ENCODE measurements around the gene TENT5A. TPM values are rescaled to one million over a fixed set of nuclear protein-coding genes. Genes with fewer than 3 reads are reported as not detected.
A peak's percentile ranks its signal among the peaks of the same experiment; 100 is the strongest.

The TENT5A gene
- total RNA-seq, 6 experiments from 2014 or later: 7.7 to 16.9 (median 9.1) TPM

DNA sequence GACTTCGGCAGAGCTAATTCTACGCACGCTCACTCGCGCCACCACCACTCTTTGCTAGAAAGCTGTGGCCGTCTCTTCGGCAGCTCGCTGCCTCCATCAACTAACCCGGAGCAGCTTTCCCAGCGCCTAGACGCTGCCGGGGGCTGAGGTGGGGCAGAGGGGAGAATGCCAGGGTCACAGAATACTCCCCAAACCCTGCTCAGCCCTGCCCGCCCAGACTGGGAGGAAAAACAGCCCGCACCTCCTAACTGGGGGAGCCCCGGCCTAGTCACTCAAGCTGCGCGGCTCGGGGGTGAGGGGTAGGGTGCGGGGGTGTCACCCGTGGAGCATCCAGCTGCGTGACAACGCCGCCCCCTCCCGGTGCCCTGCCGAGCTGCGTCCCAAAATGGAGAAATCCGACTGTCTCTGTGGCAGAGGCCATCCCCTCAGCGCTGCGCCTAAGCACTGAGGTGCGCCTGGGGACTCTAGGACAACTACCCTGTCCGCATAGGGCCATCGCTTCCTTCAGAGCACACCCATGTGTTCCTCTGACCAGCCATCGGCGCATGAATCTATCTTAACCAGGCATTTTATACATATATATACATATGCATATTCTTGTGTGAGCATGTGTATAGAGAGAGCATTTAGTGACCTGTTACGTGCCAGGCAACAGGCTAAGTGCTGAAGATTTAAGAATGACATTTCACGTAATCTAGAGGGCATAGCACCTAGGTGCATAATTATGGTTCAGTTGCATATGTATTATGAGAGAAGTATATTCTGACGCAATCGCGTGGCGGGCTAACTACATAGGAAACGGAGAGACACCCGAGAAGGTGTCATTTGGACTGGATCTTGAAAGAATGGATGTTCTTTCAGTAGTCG lies 1.5 kb upstream of the TENT5A start:
- H3K4me1 ChIP-seq: peaks cover 0 to 10% (median 0%) of the 10 kb centered on the region in 4 donors
- peak overlapping the region; percentile 97 to 100 (median 99) for H3K27ac ChIP-seq
- intact Hi-C loops (cut with DNase I): no loop called here
- no peak for TF ChIP-seq POLR2A (IDR thresholded peaks at IDR 0.05)
- TF ChIP-seq, protein P1, sequence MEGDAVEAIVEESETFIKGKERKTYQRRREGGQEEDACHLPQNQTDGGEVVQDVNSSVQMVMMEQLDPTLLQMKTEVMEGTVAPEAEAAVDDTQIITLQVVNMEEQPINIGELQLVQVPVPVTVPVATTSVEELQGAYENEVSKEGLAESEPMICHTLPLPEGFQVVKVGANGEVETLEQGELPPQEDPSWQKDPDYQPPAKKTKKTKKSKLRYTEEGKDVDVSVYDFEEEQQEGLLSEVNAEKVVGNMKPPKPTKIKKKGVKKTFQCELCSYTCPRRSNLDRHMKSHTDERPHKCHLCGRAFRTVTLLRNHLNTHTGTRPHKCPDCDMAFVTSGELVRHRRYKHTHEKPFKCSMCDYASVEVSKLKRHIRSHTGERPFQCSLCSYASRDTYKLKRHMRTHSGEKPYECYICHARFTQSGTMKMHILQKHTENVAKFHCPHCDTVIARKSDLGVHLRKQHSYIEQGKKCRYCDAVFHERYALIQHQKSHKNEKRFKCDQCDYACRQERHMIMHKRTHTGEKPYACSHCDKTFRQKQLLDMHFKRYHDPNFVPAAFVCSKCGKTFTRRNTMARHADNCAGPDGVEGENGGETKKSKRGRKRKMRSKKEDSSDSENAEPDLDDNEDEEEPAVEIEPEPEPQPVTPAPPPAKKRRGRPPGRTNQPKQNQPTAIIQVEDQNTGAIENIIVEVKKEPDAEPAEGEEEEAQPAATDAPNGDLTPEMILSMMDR (IDR thresholded peaks at IDR 0.05): peak; percentile 67 to 86 (median 76)
- 29% methylated on average over 22 of the region's 43 CpGs for WGBS (ENCODE audit: insufficient coverage, low coverage, low lambda C conversion rate, missing lambda C conversion rate)
- ATAC-seq (peak; percentile 54 to 72 (median 64)), DNase-seq (peak; percentile 89 to 91 (median 89))
- H3K9me3 ChIP-seq: no peaks in the 10 kb centered on the region
- H3K36me3 ChIP-seq: no peaks in the 10 kb centered on the region
- no peaks in the 10 kb centered on the region for H3K27me3 ChIP-seq
- peak overlapping the region; percentile 72 to 79 (median 76) for H3K4me3 ChIP-seq

DNA sequence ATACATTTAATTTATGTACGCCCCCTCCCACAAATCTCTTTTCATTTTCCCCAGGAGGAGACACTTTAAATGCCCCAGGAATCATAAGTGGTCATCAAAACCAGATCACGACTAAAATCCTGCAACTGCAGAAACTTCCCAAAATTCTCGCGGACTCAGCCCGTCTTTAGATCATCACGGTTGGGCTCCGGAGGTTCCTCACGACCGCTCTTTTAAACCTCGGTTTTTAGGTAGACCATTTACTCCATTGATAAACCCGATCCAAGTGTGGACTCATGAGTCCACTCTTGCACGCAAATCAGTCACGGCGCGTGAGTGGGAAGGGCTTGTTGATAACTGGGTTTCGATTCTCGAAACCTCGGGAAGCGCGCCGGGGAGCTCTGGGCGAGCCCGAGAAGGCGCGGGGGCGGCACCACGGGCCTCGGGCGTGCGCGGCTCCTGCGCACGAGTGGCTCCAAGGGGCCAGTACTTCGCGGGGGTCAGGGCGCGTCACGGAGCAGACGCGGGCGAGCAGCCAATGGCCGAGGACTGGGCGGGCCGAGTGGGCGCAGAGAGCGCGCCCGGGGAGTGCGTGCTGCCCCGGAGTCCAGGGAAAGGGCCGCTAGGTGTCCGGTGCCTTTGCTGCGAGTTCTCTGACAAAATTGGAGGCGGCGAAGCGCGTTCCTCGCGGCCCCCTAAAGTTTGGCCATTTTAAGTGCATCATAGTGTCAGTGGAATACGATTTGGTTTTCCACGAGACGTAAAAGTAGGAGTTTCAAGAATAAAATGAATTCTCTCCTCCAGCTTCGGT lies 635 bp upstream of the TENT5A start:
- ATAC-seq (peak; percentile 69 to 85 (median 78)), DNase-seq (peak; percentile 95 to 97 (median 97))
- Histone ChIP-seq H3K9me3 (no peaks in the 10 kb centered on the region), H3K36me3 (no peaks in the 10 kb centered on the region), H3K4me3 (peak overlapping the region; percentile 72 to 79 (median 76)), H3K27me3 (no peaks in the 10 kb centered on the region), H3K4me1 (peaks cover 0 to 10% (median 3%) of the 10 kb centered on the region in 4 donors), H3K27ac (peak overlapping the region; percentile 97 to 100 (median 99))
- intact Hi-C loops (cut with DNase I): no loop called here
- TF ChIP-seq POLR2A (IDR thresholded peaks at IDR 0.05): peak; percentile 96
- TF ChIP-seq, protein P1 (IDR thresholded peaks at IDR 0.05): peak in 1 of 4 donors; percentile 30
- 0% methylated on average over 23 of the region's 63 CpGs for WGBS (ENCODE audit: insufficient coverage, low coverage, low lambda C conversion rate, missing lambda C conversion rate)

DNA sequence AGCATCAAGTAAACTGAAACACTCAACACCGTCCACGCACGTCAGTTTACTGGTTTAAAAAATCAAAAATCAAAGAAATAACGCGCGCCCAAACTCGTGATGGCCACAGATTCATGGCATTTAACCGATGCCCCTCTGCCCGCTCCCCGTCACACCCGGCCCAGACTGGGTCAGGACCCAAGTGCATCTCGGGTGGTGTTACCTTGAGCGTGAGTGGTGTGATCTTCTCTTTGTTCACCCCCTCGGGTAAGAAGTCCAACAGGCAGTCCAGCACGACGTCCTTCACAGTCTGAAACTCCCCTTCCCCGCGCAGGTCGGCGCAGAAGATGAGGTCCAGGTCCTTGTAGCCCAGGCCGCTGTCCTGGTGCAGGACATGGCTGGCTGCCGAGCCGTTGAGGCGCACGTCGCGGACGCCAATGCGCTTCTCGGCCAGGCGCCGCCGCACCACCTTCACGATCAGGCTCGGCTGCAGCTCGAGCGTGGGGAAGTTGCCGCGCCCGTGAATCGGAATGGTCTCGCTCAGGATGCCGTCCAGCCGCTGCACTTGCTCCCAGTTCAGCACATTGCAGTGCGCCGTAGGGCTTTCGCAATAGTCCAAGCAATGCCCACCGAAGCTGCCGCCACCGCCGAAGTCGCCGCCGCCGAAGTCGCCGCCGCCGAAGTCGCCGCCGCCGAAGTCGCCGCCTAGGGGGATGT lies 945 bp downstream of the TENT5A start:
- no peaks in the 10 kb centered on the region for H3K27me3 ChIP-seq
- intact Hi-C loops (cut with DNase I): no loop called here
- DNase-seq: peak; percentile 70 to 80 (median 78)
- peak; percentile 50 for TF ChIP-seq POLR2A (IDR thresholded peaks at IDR 0.05)
- TF ChIP-seq, protein P1 (IDR thresholded peaks at IDR 0.05): no peak
- ATAC-seq: peak; percentile 3 to 42 (median 16)
- H3K4me1 ChIP-seq: peaks cover 0 to 19% (median 5%) of the 10 kb centered on the region in 4 donors
- H3K27ac ChIP-seq: peak overlapping the region; percentile 97 to 100 (median 99)
- no peaks in the 10 kb centered on the region for H3K9me3 ChIP-seq
- peak overlapping the region; percentile 72 to 79 (median 76) for H3K4me3 ChIP-seq
- 2% methylated on average over 11 of the region's 65 CpGs for WGBS (ENCODE audit: insufficient coverage, low coverage, low lambda C conversion rate, missing lambda C conversion rate)
- peaks cover 0 to 3% (median 0%) of the 10 kb centered on the region in 4 donors for H3K36me3 ChIP-seq
